Esophagus squamous epithelium (tissue), 4 donors: ENCODE data around the gene ZIC4.

ENCODE experiments used
- POLR2A ChIP-seq, 4 donors: fragments of 450-650 bp; IDR thresholded peaks; one replicate each; pipeline ENCODE4 v1.6.1; 2017; ENCODE audit warnings: antibody characterized with exemption in 4 of 4, mild to moderate bottlenecking in 4 of 4, moderate library complexity in 3 of 4
- TF ChIP-seq, protein P1 (sequence below), 6 experiments: fragments of 450-650 bp in 4 of 6; fragments of 200-600 bp in 2 of 6; sonication (generic) in 2 of 6; IDR thresholded peaks; one replicate each; pipeline ENCODE4 v1.5.1; 2016 to 2019; ENCODE audit warnings: antibody characterized with exemption in 6 of 6, mild to moderate bottlenecking in 4 of 6, moderate library complexity in 4 of 6

GRCh38 chr3:147407114-147407497 is 763 bp upstream of the ZIC4 start:
- TF ChIP-seq, protein P1, sequence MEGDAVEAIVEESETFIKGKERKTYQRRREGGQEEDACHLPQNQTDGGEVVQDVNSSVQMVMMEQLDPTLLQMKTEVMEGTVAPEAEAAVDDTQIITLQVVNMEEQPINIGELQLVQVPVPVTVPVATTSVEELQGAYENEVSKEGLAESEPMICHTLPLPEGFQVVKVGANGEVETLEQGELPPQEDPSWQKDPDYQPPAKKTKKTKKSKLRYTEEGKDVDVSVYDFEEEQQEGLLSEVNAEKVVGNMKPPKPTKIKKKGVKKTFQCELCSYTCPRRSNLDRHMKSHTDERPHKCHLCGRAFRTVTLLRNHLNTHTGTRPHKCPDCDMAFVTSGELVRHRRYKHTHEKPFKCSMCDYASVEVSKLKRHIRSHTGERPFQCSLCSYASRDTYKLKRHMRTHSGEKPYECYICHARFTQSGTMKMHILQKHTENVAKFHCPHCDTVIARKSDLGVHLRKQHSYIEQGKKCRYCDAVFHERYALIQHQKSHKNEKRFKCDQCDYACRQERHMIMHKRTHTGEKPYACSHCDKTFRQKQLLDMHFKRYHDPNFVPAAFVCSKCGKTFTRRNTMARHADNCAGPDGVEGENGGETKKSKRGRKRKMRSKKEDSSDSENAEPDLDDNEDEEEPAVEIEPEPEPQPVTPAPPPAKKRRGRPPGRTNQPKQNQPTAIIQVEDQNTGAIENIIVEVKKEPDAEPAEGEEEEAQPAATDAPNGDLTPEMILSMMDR (IDR thresholded peaks at IDR 0.05), result no peak
- TF ChIP-seq POLR2A (IDR thresholded peaks at IDR 0.05), result no peak
